Limb (tissue), 2 donors: ENCODE results near the gene PRR7.

Source experiments
- DNase-seq, 2 donors: peaks; one replicate each; pipeline ENCODE4 v3.0.0-alpha.2; 2016; ENCODE audit errors: extremely low spot score in 2 of 2

Gene PRR7

GRCh38 chr5:177497292-177498012, 50.8 kb downstream of the PRR7 start, which contains the start of gene PDLIM7:
Gene PDLIM7 (minus strand): TSS chr5:177497604. CDS start chr5:177496512, 1,092 bp downstream.
- peak; percentile 97 to 98 for DNase-seq

- no peak for DNase-seq
Observed at GRCh38 chr5:177498013-177498787, 51.6 kb downstream of the PRR7 start.

GRCh38 chr5:177499842-177500241, 53.2 kb downstream of the PRR7 start:
- DNase-seq = no peak

GRCh38 chr5:177500685-177501522, 54.3 kb downstream of the PRR7 start:
- peak; percentile 82 to 92 for DNase-seq

GRCh38 chr5:177501874-177502678, 55.5 kb downstream of the PRR7 start:
- DNase-seq = no peak

GRCh38 chr5:177502886-177503285, 56.3 kb downstream of the PRR7 start:
- no peak for DNase-seq

GRCh38 chr5:177503351-177504085, 56.9 kb downstream of the PRR7 start:
- DNase-seq = no peak

- no peak for DNase-seq
Observed at GRCh38 chr5:177504086-177505056, 57.8 kb downstream of the PRR7 start.

- no peak for DNase-seq
Observed at GRCh38 chr5:177505075-177505474, 58.5 kb downstream of the PRR7 start.
